ENCODE data around the gene ADAMTS9. TPM values are rescaled to one million over a fixed set of nuclear protein-coding genes. Genes with fewer than 3 reads are reported as not detected.
A peak's percentile ranks its signal among the peaks of the same experiment; 100 is the strongest.

Gene ADAMTS9
- total RNA-seq, 6 donors from 2014 or later, result 12.3 to 54.9 (median 26.6) TPM

GRCh38 chr3:64650096-64650622 lies 37.6 kb downstream of the ADAMTS9 start:
- WGBS, 2 donors, result 51 to 67% methylated on average over 9 of the region's 9 CpGs
- ATAC-seq (ENCODE audit: low FRiP score in 2 of 2) (no peak), DNase-seq (no peak)
- no peaks in the 10 kb centered on the region for H3K27me3 ChIP-seq
- H3K4me1 ChIP-seq, result peaks cover 0 to 10% (median 4%) of the 10 kb centered on the region in 4 donors
- H3K27ac ChIP-seq, result peak overlapping the region in 2 of 4 donors; percentile 2 to 19
- TF ChIP-seq POLR2AphosphoS5 (IDR thresholded peaks at IDR 0.05) (no peak), EP300 (IDR thresholded peaks at IDR 0.05) (no peak), CTCF (IDR thresholded peaks at IDR 0.05) (no peak), POLR2A (IDR thresholded peaks at IDR 0.05) (no peak)
- H3K4me3 ChIP-seq, result no peak overlapping the region
- H3K9me3 ChIP-seq, result no peaks in the 10 kb centered on the region
- peaks cover 0 to 51% (median 4%) of the 10 kb centered on the region in 4 donors for H3K36me3 ChIP-seq

- no peak for ATAC-seq (ENCODE audit: low FRiP score in 2 of 2)
- DNase-seq, result no peak
- WGBS, 2 donors, result 55 to 69% methylated on average over 11 of the region's 11 CpGs
- Histone ChIP-seq H3K4me3 (no peak overlapping the region), H3K4me1 (peaks cover 0 to 10% (median 4%) of the 10 kb centered on the region in 4 donors), H3K27ac (no peak overlapping the region), H3K9me3 (no peaks in the 10 kb centered on the region), H3K27me3 (no peaks in the 10 kb centered on the region), H3K36me3 (peaks cover 0 to 48% (median 1%) of the 10 kb centered on the region in 4 donors)
- TF ChIP-seq POLR2AphosphoS5 (IDR thresholded peaks at IDR 0.05) (no peak), POLR2A (IDR thresholded peaks at IDR 0.05) (no peak)
Observed at GRCh38 chr3:64648927-64649906, 38.6 kb downstream of the ADAMTS9 start.

GRCh38 chr3:64647825-64648224 lies 40.0 kb downstream of the ADAMTS9 start:
- no peak overlapping the region for H3K27ac ChIP-seq
- TF ChIP-seq POLR2AphosphoS5 (IDR thresholded peaks at IDR 0.05) (no peak), POLR2A (IDR thresholded peaks at IDR 0.05) (no peak), EP300 (IDR thresholded peaks at IDR 0.05) (no peak), CTCF (IDR thresholded peaks at IDR 0.05) (no peak)
- WGBS, 2 donors, result 83 to 95% methylated on average over 7 of the region's 7 CpGs
- H3K4me3 ChIP-seq, result no peak overlapping the region
- peaks cover 0 to 50% (median 1%) of the 10 kb centered on the region in 4 donors for H3K36me3 ChIP-seq
- ATAC-seq (ENCODE audit: low FRiP score in 2 of 2), result no peak
- H3K9me3 ChIP-seq, result no peaks in the 10 kb centered on the region
- H3K4me1 ChIP-seq, result peaks cover 0 to 10% (median 4%) of the 10 kb centered on the region in 4 donors
- DNase-seq, result peak in 1 of 2 donors; percentile 27
- H3K27me3 ChIP-seq, result no peaks in the 10 kb centered on the region

GRCh38 chr3:64645243-64645642 lies 42.6 kb downstream of the ADAMTS9 start:
- Histone ChIP-seq H3K36me3 (peaks cover 0 to 66% (median 5%) of the 10 kb centered on the region in 4 donors), H3K4me3 (no peak overlapping the region), H3K4me1 (no peaks in the 10 kb centered on the region), H3K9me3 (no peaks in the 10 kb centered on the region), H3K27ac (no peak overlapping the region), H3K27me3 (no peaks in the 10 kb centered on the region)
- DNase-seq, result no peak
- TF ChIP-seq EP300 (IDR thresholded peaks at IDR 0.05), result no peak
- no peak for TF ChIP-seq POLR2A (IDR thresholded peaks at IDR 0.05)
- no peak for TF ChIP-seq POLR2AphosphoS5 (IDR thresholded peaks at IDR 0.05)
- TF ChIP-seq CTCF (IDR thresholded peaks at IDR 0.05), result no peak
- ATAC-seq (ENCODE audit: low FRiP score in 2 of 2), result no peak

GRCh38 chr3:64644483-64644882 lies 43.3 kb downstream of the ADAMTS9 start:
- TF ChIP-seq CTCF (IDR thresholded peaks at IDR 0.05), result no peak
- TF ChIP-seq POLR2AphosphoS5 (IDR thresholded peaks at IDR 0.05), result no peak
- TF ChIP-seq POLR2A (IDR thresholded peaks at IDR 0.05), result no peak
- TF ChIP-seq EP300 (IDR thresholded peaks at IDR 0.05), result no peak
- H3K27me3 ChIP-seq, result no peaks in the 10 kb centered on the region
- H3K4me3 ChIP-seq, result no peak overlapping the region
- WGBS, 2 donors, result 89 to 93% methylated on average over 3 of the region's 3 CpGs
- no peaks in the 10 kb centered on the region for H3K4me1 ChIP-seq
- no peaks in the 10 kb centered on the region for H3K9me3 ChIP-seq
- ATAC-seq (ENCODE audit: low FRiP score in 2 of 2), result no peak
- DNase-seq, result no peak
- peaks cover 0 to 64% (median 4%) of the 10 kb centered on the region in 4 donors for H3K36me3 ChIP-seq
- no peak overlapping the region for H3K27ac ChIP-seq

All from upper lobe of left lung (tissue), 6 donors.